CD4-positive, alpha-beta T cell (primary cell): ENCODE data around the gene DNMT3L. TPM values are rescaled to one million over a fixed set of nuclear protein-coding genes. Genes with fewer than 3 reads are reported as not detected.

Experiments used
- ATAC-seq: fragments of 200-7000 bp; cut with Tn5 transposase; one replicate; pipeline ENCODE4 v1.10.0; 2022; ENCODE audit warnings: mild to moderate bottlenecking; ENCODE audit not compliant: poor library complexity
- CTCF ChIA-PET: fragments of 350-600 bp; sonication (Branson Sonifier 250); formaldehyde crosslinking; loops from one replicate; lab custom pipeline; 2021; ENCODE audit warnings: antibody characterized with exemption, inconsistent platforms; lab: Charles Lee
- POLR2A ChIA-PET: fragments of 350-600 bp; sonication (Branson Sonifier 250); formaldehyde crosslinking; loops from one replicate; lab custom pipeline; 2021; ENCODE audit warnings: antibody characterized with exemption, inconsistent platforms; lab: Charles Lee
- DNase-seq, 14 experiments: peaks; one replicate each; pipeline ENCODE4 v3.0.0-alpha.2; 2013 to 2020; ENCODE audit warnings: mixed read lengths in 2 of 14
- H3K27ac ChIP-seq, 2 donors: one replicate each; pipeline versions ENCODE4 v1.5.1 to v1.7.0; 2013; ENCODE audit warnings: low read length in 2 of 2, low read depth in 1 of 2, mild to moderate bottlenecking in 1 of 2
- H3K27me3 ChIP-seq, 2 experiments: 1 replicate in 1 of 2; 2 replicates in 1 of 2; pipeline versions ENCODE4 v1.6.1 to v1.7.0; 2013; ENCODE audit warnings: low read length in 2 of 2, control low read depth in 1 of 2, mild to moderate bottlenecking in 1 of 2, moderate library complexity in 1 of 2; ENCODE audit not compliant: insufficient read depth in 2 of 2, control insufficient read depth in 1 of 2
- H3K36me3 ChIP-seq: one replicate; pipeline ENCODE4 v1.6.1; 2013; ENCODE audit warnings: low read length, control low read depth; ENCODE audit not compliant: insufficient read depth
- H3K4me1 ChIP-seq: one replicate; pipeline ENCODE4 v1.6.1; 2013; ENCODE audit warnings: low read length, control low read depth; ENCODE audit not compliant: insufficient read depth
- H3K4me3 ChIP-seq: one replicate; pipeline ENCODE4 v1.5.1; 2013; ENCODE audit warnings: mild to moderate bottlenecking, low read length, moderate library complexity
- H3K9me3 ChIP-seq, 2 experiments: 1 replicate in 1 of 2; 2 replicates in 1 of 2; pipeline versions ENCODE4 v1.6.1 to v1.7.0; 2013; ENCODE audit warnings: low read length in 2 of 2, mild to moderate bottlenecking in 2 of 2, control low read depth in 1 of 2, moderate library complexity in 1 of 2; ENCODE audit not compliant: control insufficient read depth in 1 of 2, insufficient read depth in 1 of 2
- H3K27ac Mint-ChIP-seq: one replicate; pipeline ENCODE4 v1.8.0; 2020; ENCODE audit warnings: mixed read lengths
- H3K27me3 Mint-ChIP-seq: one replicate; pipeline ENCODE4 v1.8.0; 2021; ENCODE audit warnings: mixed read lengths
- H3K36me3 Mint-ChIP-seq: one replicate; pipeline ENCODE4 v1.8.0; 2021; ENCODE audit warnings: low read depth, mixed read lengths
- H3K4me1 Mint-ChIP-seq: one replicate; pipeline ENCODE4 v1.8.0; 2021; ENCODE audit warnings: low read depth, mixed read lengths
- H3K4me3 Mint-ChIP-seq: one replicate; pipeline ENCODE4 v1.8.0; 2020; ENCODE audit warnings: mild to moderate bottlenecking, mixed read lengths
- H3K9me3 Mint-ChIP-seq: one replicate; pipeline ENCODE4 v1.8.0; 2020; ENCODE audit warnings: mixed read lengths
- CTCF ChIP-seq: fragments of 200-600 bp; IDR thresholded peaks from one replicate; pipeline ENCODE4 v1.8.0; 2022; ENCODE audit warnings: antibody characterized with exemption, mild to moderate bottlenecking
- intact Hi-C, 2 experiments: fragments of 100-400 bp; cut with DNase I in 1 of 2; cut with micrococcal nuclease in 1 of 2; formaldehyde crosslinking; loops; one replicate each; pipeline versions ENCODE4 v1.15.1 to v1.9.0; 2023 to 2025; cut with DNase I, micrococcal nuclease
- total RNA-seq, 174 experiments: library from RNA in 2 of 174; stranded (reverse) in 2 of 174; gene quantifications; one replicate each; pipeline ENCODE4 v1.2.3 and lab custom pipeline; 2021 to 2026

Gene DNMT3L
- total RNA-seq, 2 experiments from 2014 or later, result not detected

GRCh38 chr21:44282370-44282769, 20.7 kb upstream of the DNMT3L start:
- Mint-ChIP-seq H3K4me1 (no peaks in the 10 kb centered on the region), H3K27me3 (no peaks in the 10 kb centered on the region), H3K36me3 (no peaks in the 10 kb centered on the region), H3K27ac (no peak overlapping the region), H3K4me3 (no peak overlapping the region), H3K9me3 (no peaks in the 10 kb centered on the region)
- no peak for TF ChIP-seq CTCF
- Histone ChIP-seq H3K27ac (no peak overlapping the region), H3K36me3 (no peaks in the 10 kb centered on the region), H3K27me3 (no peaks in the 10 kb centered on the region), H3K4me3 (no peak overlapping the region), H3K9me3 (no peaks in the 10 kb centered on the region), H3K4me1 (peaks cover 6% of the 10 kb centered on the region)
- ATAC-seq (no peak), DNase-seq (no peak)
- intact Hi-C loops, result no loop called here
- ChIA-PET POLR2A (no interaction called here), CTCF (no interaction called here)

GRCh38 chr21:44281801-44282200, 20.1 kb upstream of the DNMT3L start:
- CTCF ChIA-PET, result no interaction called here
- no peak for ATAC-seq
- TF ChIP-seq CTCF, result no peak
- no peaks in the 10 kb centered on the region for H3K27me3 ChIP-seq
- H3K27ac ChIP-seq, result no peak overlapping the region
- Mint-ChIP-seq H3K4me1 (no peaks in the 10 kb centered on the region), H3K27ac (no peak overlapping the region), H3K36me3 (no peaks in the 10 kb centered on the region), H3K9me3 (no peaks in the 10 kb centered on the region), H3K27me3 (no peaks in the 10 kb centered on the region), H3K4me3 (no peak overlapping the region)
- H3K4me1 ChIP-seq, result peaks cover 3% of the 10 kb centered on the region
- no peaks in the 10 kb centered on the region for H3K36me3 ChIP-seq
- peak in 1 of 14 experiments; percentile 8 for DNase-seq
- intact Hi-C loops, result no loop called here
- POLR2A ChIA-PET, result no interaction called here
- no peak overlapping the region for H3K4me3 ChIP-seq
- no peaks in the 10 kb centered on the region for H3K9me3 ChIP-seq

- no peaks in the 10 kb centered on the region for H3K27me3 Mint-ChIP-seq
- Histone ChIP-seq H3K27ac (no peak overlapping the region), H3K4me3 (no peak overlapping the region), H3K4me1 (no peaks in the 10 kb centered on the region), H3K36me3 (no peaks in the 10 kb centered on the region), H3K27me3 (no peaks in the 10 kb centered on the region), H3K9me3 (no peaks in the 10 kb centered on the region)
- POLR2A ChIA-PET, result no interaction called here
- H3K9me3 Mint-ChIP-seq, result no peaks in the 10 kb centered on the region
- intact Hi-C loops, result no loop called here
- no peak for DNase-seq
- H3K4me3 Mint-ChIP-seq, result no peak overlapping the region
- H3K27ac Mint-ChIP-seq, result no peak overlapping the region
- no peaks in the 10 kb centered on the region for H3K36me3 Mint-ChIP-seq
- no peaks in the 10 kb centered on the region for H3K4me1 Mint-ChIP-seq
- ATAC-seq, result no peak
- no peak for TF ChIP-seq CTCF
- CTCF ChIA-PET, result no interaction called here
Observed at GRCh38 chr21:44279354-44280260, 17.9 kb upstream of the DNMT3L start.
